Left colon (tissue), 2 donors: ENCODE data around the gene PLIN5. TPM values are rescaled to one million over a fixed set of nuclear protein-coding genes. Genes with fewer than 3 reads are reported as not detected.

Experiments used
- ATAC-seq: fragments of 200-7000 bp; cut with Tn5 transposase; one replicate; pipeline ENCODE4 v1.9.1; 2020; ENCODE audit warnings: mild to moderate bottlenecking, moderate library complexity
- DNase-seq, 2 donors: peaks; one replicate each; pipeline ENCODE4 v3.0.0-alpha.2; 2020
- intact Hi-C, 2 donors: fragments of 100-400 bp; cut with DNase I in 1 of 2; cut with micrococcal nuclease in 1 of 2; formaldehyde crosslinking; loops; one replicate each; pipeline versions ENCODE4 v1.11.2 to v1.14.0; 2022; cut with DNase I, micrococcal nuclease
- total RNA-seq, 2 donors: library from RNA; stranded (reverse); fragmentation: NEBNext Ultra II Directional; extraction: Animal tissue kit (Norgen Biotek cat#: 25700); gene quantifications; one replicate each; pipeline ENCODE4 v1.2.1, GENCODE V29; 2021
- donor health status: DM: no; HTN: no; CAD: no.
- donor health status: DM: yes; HTN: yes; CAD: no.

PLIN5 gene
- total RNA-seq, 2 donors from 2014 or later, result 1.9 to 2.2 TPM

DNA sequence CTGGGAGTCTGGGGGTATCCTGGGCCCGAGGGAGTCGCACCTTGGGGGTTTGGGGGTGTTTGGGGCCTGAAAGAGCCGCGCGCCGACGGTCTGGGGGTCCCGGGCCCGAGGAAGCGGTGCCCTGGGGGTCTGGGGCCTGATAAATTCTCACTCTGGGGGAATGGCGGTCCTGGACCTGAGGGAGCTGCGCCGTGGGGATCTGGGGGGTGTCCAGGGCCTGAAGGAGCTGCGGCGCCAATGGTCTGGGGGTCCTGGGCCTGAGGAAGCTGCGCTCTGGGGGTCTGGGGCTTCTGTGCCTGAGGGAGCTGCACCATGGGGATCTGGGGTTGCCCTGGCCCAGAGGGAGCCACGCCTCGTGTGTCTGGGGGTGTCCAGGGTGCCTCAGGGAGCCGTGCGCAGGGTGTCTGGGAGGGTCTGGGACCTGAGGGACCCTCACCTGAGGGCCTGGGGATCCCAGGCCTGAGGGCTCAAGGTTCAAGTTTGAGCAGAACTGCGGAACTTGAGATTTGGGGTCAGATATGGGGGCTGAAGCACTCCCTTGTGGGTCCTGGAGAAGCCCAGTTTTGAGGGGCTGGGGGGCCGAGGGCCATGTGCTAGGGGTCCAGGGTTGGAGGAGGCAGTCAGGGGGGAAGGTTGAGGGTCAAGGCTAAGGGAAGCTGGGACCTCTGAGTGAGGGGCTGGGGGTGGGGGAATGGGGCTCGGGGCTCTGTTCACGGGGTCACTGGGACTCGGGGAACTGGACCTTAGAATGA, 61.8 kb downstream of the PLIN5 start:
- intact Hi-C loops, result no loop called here

More for the DNA sequence above, 61.8 kb downstream of the PLIN5 start:
- no peak for ATAC-seq
- no peak for DNase-seq

Other genes starting within 250 kb of the PLIN5 start
- 1 to 10 TPM in 1 of 2 donors, under 1 TPM in 1; 0.85 to 2.1 TPM for gene TMIGD2, start 232.8 kb downstream of the PLIN5 start, total RNA-seq
- gene FSD1, start 230.6 kb downstream of the PLIN5 start, total RNA-seq, result 1 to 10 TPM in 1 of 2 donors, under 1 TPM in 1; 0.95 to 1.1 TPM
- gene STAP2, start 196.4 kb downstream of the PLIN5 start, total RNA-seq, result 100 to 1,000 TPM; 222 to 249 TPM
- gene MPND, start 191.7 kb downstream of the PLIN5 start, total RNA-seq, result 10 to 100 TPM; 77.3 to 84.6 TPM
- 10 to 100 TPM; 42.3 to 44.4 TPM for gene SH3GL1, start 134.7 kb downstream of the PLIN5 start, total RNA-seq
- gene CHAF1A, start 132.6 kb downstream of the PLIN5 start, total RNA-seq, result 10 to 100 TPM in 1 of 2 donors, 1 to 10 TPM in 1; 10.0 to 15.5 TPM
- gene UBXN6, start 77.4 kb downstream of the PLIN5 start, total RNA-seq, result 100 to 1,000 TPM in 1 of 2 donors, 10 to 100 TPM in 1; 90.4 to 104 TPM
- gene HDGFL2, start 62.9 kb downstream of the PLIN5 start, total RNA-seq, result 10 to 100 TPM; 29.9 to 39.3 TPM
- gene PLIN4, start 16.7 kb downstream of the PLIN5 start, total RNA-seq, result 10 to 100 TPM in 1 of 2 donors, under 1 TPM in 1; 0.24 to 12.0 TPM
- gene LRG1, start 4.8 kb upstream of the PLIN5 start, total RNA-seq, result 10 to 100 TPM; 11.6 to 31.8 TPM
- 1 to 10 TPM; 2.6 to 2.8 TPM for gene SEMA6B, start 24.5 kb upstream of the PLIN5 start, total RNA-seq
- 1 to 10 TPM; 9.0 to 9.4 TPM for gene TNFAIP8L1, start 104.3 kb upstream of the PLIN5 start, total RNA-seq
- 10 to 100 TPM; 75.5 to 96.0 TPM for gene MYDGF, start 135.1 kb upstream of the PLIN5 start, total RNA-seq
- 10 to 100 TPM; 59.9 to 72.8 TPM for gene DPP9, start 188.6 kb upstream of the PLIN5 start, total RNA-seq